HEK293 (cell line): ENCODE measurements around the gene HIGD2B.
"Not testable (repeated sequence)": the region's sequence is repeated elsewhere in the genome, so short reads cannot be mapped to it uniquely, and the experiment has no call there.

Experiments
- CTCF ChIA-PET: fragments of 350-600 bp; formaldehyde crosslinking; extraction: SDS; loops from one replicate; lab custom pipeline; 2021; ENCODE audit warnings: antibody characterized with exemption; lab: Yijun Ruan, JAX
- POLR2A ChIA-PET: fragments of 300-600 bp; formaldehyde crosslinking; extraction: SDS; loops from one replicate; lab custom pipeline; 2020; ENCODE audit warnings: antibody characterized with exemption, inconsistent platforms; lab: Yijun Ruan, JAX
- H3K27ac ChIP-seq: fragments of 200-500 bp; sonication (Bioruptor generic); 2 replicates; pipeline ENCODE4 v1.5.1; 2014; ENCODE audit warnings: low read depth, low read length, control low read depth, inconsistent platforms; ENCODE audit errors: extremely low read depth
- H3K36me3 ChIP-seq, 2 experiments: fragments of 200-500 bp in 1 of 2; sonication (Bioruptor generic) in 1 of 2; 1 replicate in 1 of 2; 2 replicates in 1 of 2; pipeline ENCODE4 v1.5.1; 2014 to 2017; ENCODE audit warnings: inconsistent platforms in 2 of 2, low read length in 2 of 2; ENCODE audit not compliant: control insufficient read depth in 2 of 2, insufficient read depth in 1 of 2
- H3K4me1 ChIP-seq: fragments of 200-500 bp; sonication (Bioruptor generic); 2 replicates; pipeline ENCODE4 v1.5.1; 2014; ENCODE audit warnings: mild to moderate bottlenecking, low read length, inconsistent platforms; ENCODE audit not compliant: control insufficient read depth, insufficient read depth
- H3K4me3 ChIP-seq: 2 replicates; pipeline ENCODE4 v1.5.1; 2011; ENCODE audit warnings: low read depth, mild to moderate bottlenecking, control low read depth, low read length, moderate library complexity
- H3K9me3 ChIP-seq: fragments of 200-500 bp; sonication (Bioruptor generic); 2 replicates; pipeline ENCODE4 v1.5.1; 2014; ENCODE audit warnings: low read depth, low read length, inconsistent platforms; ENCODE audit not compliant: control insufficient read depth, insufficient read depth
- IKZF3 ChIP-seq: fragments of 450-650 bp; IDR thresholded peaks from 2 replicates; pipeline ENCODE4 v1.5.0; 2018; ENCODE audit warnings: missing biosample characterization, mild to moderate bottlenecking, missing genetic modification characterization, moderate library complexity
- SCRT2 ChIP-seq: fragments of 450-650 bp; formaldehyde crosslinking; IDR thresholded peaks from 2 replicates; pipeline ENCODE4 v1.5.1; 2016; ENCODE audit warnings: missing biosample characterization, missing genetic modification characterization
- SETDB1 ChIP-seq: IDR thresholded peaks from one replicate; pipeline ENCODE4 v1.6.1; 2017; ENCODE audit warnings: mild to moderate bottlenecking, low read length, moderate library complexity, mixed read lengths; ENCODE audit not compliant: insufficient read length
- SP7 ChIP-seq: fragments of 450-650 bp; formaldehyde crosslinking; IDR thresholded peaks from 2 replicates; pipeline ENCODE4 v1.5.1; 2016; ENCODE audit warnings: missing biosample characterization, missing genetic modification characterization
- ZBTB48 ChIP-seq: fragments of 450-650 bp; formaldehyde crosslinking; IDR thresholded peaks from 2 replicates; pipeline ENCODE4 v1.5.1; 2016; ENCODE audit warnings: missing biosample characterization, missing genetic modification characterization
- ZBTB8A ChIP-seq: fragments of 450-650 bp; formaldehyde crosslinking; IDR thresholded peaks from 2 replicates; pipeline ENCODE4 v1.5.1; 2016; ENCODE audit warnings: missing biosample characterization, missing genetic modification characterization
- ZIC2 ChIP-seq: fragments of 450-650 bp; formaldehyde crosslinking; IDR thresholded peaks from 2 replicates; pipeline ENCODE4 v1.5.1; 2016; ENCODE audit warnings: missing biosample characterization, missing genetic modification characterization
- ZNF324 ChIP-seq: fragments of 450-650 bp; formaldehyde crosslinking; IDR thresholded peaks from 2 replicates; pipeline ENCODE4 v1.5.1; 2016; ENCODE audit warnings: missing biosample characterization, missing genetic modification characterization
- ZNF335 ChIP-seq: fragments of 450-650 bp; formaldehyde crosslinking; conservative IDR thresholded peaks from 2 replicates; pipeline ENCODE4 v1.5.1; 2016; ENCODE audit warnings: missing biosample characterization, missing genetic modification characterization
- ZNF501 ChIP-seq: fragments of 450-650 bp; formaldehyde crosslinking; IDR thresholded peaks from 2 replicates; pipeline ENCODE4 v1.5.1; 2016; ENCODE audit warnings: missing biosample characterization, missing genetic modification characterization
- ZNF514 ChIP-seq: fragments of 450-650 bp; formaldehyde crosslinking; IDR thresholded peaks from 2 replicates; pipeline ENCODE4 v1.5.1; 2016; ENCODE audit warnings: missing biosample characterization, missing genetic modification characterization
- ZNF600 ChIP-seq: fragments of 450-650 bp; formaldehyde crosslinking; IDR thresholded peaks from 2 replicates; pipeline ENCODE4 v1.5.1; 2016; ENCODE audit warnings: missing biosample characterization, missing genetic modification characterization
- ZNF610 ChIP-seq: fragments of 450-650 bp; formaldehyde crosslinking; IDR thresholded peaks from 2 replicates; pipeline ENCODE4 v1.5.1; 2016; ENCODE audit warnings: missing biosample characterization, missing genetic modification characterization, borderline replicate concordance
- ZNF660 ChIP-seq: fragments of 450-650 bp; IDR thresholded peaks from 2 replicates; pipeline ENCODE4 v1.5.1; 2018; ENCODE audit warnings: missing biosample characterization, mild to moderate bottlenecking, missing genetic modification characterization
- ZNF768 ChIP-seq: fragments of 450-650 bp; formaldehyde crosslinking; IDR thresholded peaks from 2 replicates; pipeline ENCODE4 v1.5.1; 2018; ENCODE audit warnings: missing biosample characterization, mild to moderate bottlenecking, missing genetic modification characterization
- ZXDB ChIP-seq: fragments of 450-650 bp; formaldehyde crosslinking; IDR thresholded peaks from 2 replicates; pipeline ENCODE4 v1.5.1; 2016; ENCODE audit warnings: missing biosample characterization, missing genetic modification characterization
- TF ChIP-seq, protein P1 (sequence below): fragments of 450-650 bp; formaldehyde crosslinking; IDR thresholded peaks from 2 replicates; pipeline ENCODE4 v1.5.1; 2016; ENCODE audit warnings: missing biosample characterization, missing genetic modification characterization
- TF ChIP-seq, protein P2 (sequence below): fragments of 450-650 bp; formaldehyde crosslinking; IDR thresholded peaks from 2 replicates; pipeline ENCODE4 v1.5.1; 2017; ENCODE audit warnings: missing biosample characterization, missing genetic modification characterization
- TF ChIP-seq, protein P3 (sequence below): fragments of 450-650 bp; formaldehyde crosslinking; IDR thresholded peaks from 2 replicates; pipeline ENCODE4 v1.5.1; 2016; ENCODE audit warnings: missing biosample characterization, missing genetic modification characterization
- TF ChIP-seq, protein P4 (sequence below): fragments of 450-650 bp; formaldehyde crosslinking; IDR thresholded peaks from 2 replicates; pipeline ENCODE4 v1.5.1; 2016; ENCODE audit warnings: missing biosample characterization, missing genetic modification characterization
- TF ChIP-seq, protein P5 (sequence below): fragments of 450-650 bp; formaldehyde crosslinking; IDR thresholded peaks from 2 replicates; pipeline ENCODE4 v1.5.1; 2016; ENCODE audit warnings: missing biosample characterization, missing genetic modification characterization

HIGD2B gene

DNA sequence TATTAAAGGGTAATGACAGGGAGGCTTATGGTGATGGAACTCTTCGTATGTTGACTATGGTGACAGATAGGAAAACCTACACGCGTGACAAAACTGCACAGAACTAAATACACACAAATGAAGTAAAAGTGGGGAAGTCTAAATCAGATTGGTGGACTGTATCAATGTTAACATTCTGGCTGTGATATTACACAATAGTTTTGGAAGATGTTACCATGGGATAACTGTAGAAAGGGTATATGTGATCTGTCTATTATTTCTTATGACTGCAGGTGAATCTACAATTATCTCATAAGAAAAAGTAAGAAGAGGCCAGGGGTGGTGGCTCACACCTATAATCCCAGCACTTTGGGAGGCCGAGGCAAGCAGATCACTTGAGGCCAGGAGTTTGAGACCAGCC is 9.1 kb downstream of the HIGD2B start (continued):
- TF ChIP-seq, protein P1, sequence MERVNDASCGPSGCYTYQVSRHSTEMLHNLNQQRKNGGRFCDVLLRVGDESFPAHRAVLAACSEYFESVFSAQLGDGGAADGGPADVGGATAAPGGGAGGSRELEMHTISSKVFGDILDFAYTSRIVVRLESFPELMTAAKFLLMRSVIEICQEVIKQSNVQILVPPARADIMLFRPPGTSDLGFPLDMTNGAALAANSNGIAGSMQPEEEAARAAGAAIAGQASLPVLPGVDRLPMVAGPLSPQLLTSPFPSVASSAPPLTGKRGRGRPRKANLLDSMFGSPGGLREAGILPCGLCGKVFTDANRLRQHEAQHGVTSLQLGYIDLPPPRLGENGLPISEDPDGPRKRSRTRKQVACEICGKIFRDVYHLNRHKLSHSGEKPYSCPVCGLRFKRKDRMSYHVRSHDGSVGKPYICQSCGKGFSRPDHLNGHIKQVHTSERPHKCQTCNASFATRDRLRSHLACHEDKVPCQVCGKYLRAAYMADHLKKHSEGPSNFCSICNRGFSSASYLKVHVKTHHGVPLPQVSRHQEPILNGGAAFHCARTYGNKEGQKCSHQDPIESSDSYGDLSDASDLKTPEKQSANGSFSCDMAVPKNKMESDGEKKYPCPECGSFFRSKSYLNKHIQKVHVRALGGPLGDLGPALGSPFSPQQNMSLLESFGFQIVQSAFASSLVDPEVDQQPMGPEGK (tag by site-specific recombination): no peak

DNA sequence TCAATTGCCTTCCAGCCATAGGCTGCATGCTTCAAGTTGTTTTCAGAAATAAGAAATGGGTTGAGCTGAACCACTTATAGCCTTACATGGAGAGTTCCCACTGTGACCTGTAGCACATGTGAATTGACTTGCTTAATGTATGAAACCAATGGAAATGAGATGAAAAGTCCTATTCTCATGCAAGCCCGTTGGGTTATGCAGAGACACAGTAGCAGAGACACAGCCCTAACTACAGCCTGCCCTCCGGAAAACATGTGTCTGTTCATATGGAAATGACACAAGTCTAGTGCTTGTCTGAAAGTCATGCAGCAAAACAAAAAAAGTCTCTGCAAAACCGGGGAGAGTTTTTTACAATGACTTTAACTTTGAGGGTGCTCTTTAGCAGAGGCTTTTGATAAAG is 14.5 kb downstream of the HIGD2B start:
- no peak overlapping the region for H3K27ac ChIP-seq

DNA sequence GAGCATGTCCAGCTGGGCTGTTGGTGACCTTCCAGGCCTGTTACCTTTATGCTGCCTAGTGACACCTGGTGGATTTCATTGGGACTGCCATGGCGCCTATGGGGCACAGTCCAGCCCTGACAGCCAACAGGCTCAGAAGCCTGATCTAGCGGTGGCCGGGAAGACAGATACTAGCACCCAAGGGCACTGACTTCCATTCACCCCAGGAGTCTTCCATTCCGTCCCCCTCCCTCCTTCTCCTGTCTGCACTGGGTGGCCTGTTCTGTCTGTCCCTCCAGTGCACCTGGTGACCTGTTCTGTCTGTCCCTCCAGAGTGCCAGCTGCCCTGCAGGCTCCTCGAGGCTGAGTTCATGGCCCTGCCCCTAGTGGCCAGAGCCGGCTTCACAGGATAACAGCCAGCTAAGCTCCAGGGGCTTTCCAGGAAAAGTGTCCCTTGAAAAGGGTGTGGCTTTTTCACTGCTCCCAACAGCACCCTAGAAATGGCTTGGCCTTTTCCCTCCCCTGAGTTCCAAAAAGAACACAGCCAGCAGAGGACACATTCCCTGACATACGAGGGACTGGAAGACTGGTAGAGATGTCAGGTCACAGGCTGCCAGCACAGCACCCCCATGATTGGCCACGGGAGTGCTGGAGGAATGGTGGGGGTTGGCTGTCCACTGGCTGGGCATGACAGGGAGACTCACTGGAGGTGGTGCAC is 15.2 kb downstream of the HIGD2B start:
- not testable (repeated sequence) for H3K27ac ChIP-seq, H3K9me3 ChIP-seq, H3K36me3 ChIP-seq, H3K4me1 ChIP-seq
- CTCF ChIA-PET: interaction anchor here (0.5 to 4.8 kb wide), 30 partner anchors 11 to 1489 kb away, joined by 3 to 41 read pairs (median 4); partner anchors contain the start of genes BBS4 and HIGD2B
- POLR2A ChIA-PET: interaction anchor here (0.7 to 1.0 kb wide), 2 partner anchors 10 to 14 kb away, joined by 3 read pairs; no protein-coding TSS in a partner anchor
- peak overlapping the region; percentile 41 for H3K4me3 ChIP-seq
- 0 out of 2 replicates have a peak, but pooled peaks have one; percentile 45 for TF ChIP-seq ZNF501 (tag by site-specific recombination)
- TF ChIP-seq ZXDB (tag by site-specific recombination): peak; percentile 66; the same call in 1 of the 2 replicates
- TF ChIP-seq SCRT2: peak; percentile 81
- TF ChIP-seq IKZF3 (tag by site-specific recombination): peak; percentile 73; the same call in 1 of the 2 replicates
- TF ChIP-seq ZNF335 (tag by site-specific recombination): peak; percentile 55
- TF ChIP-seq ZNF324 (tag by site-specific recombination): peak; percentile 57; the same call in 1 of the 2 replicates
- TF ChIP-seq, protein P1 (tag by site-specific recombination): 0 out of 2 replicates have a peak, but pooled peaks have one; percentile 21
- peak; percentile 87 for TF ChIP-seq ZBTB48 (tag by site-specific recombination)
- peak; percentile 40 for TF ChIP-seq SP7 (tag by site-specific recombination)
- peak; percentile 54 for TF ChIP-seq ZBTB8A (tag by site-specific recombination)
- TF ChIP-seq ZNF600 (tag by site-specific recombination): peak; percentile 88
- TF ChIP-seq ZIC2 (tag by site-specific recombination): 0 out of 2 replicates have a peak, but pooled peaks have one; percentile 21

More for the DNA sequence above, 14.5 kb downstream of the HIGD2B start:
- Histone ChIP-seq H3K36me3 (no peaks in the 10 kb centered on the region), H3K4me1 (no peaks in the 10 kb centered on the region), H3K4me3 (no peak overlapping the region), H3K9me3 (no peaks in the 10 kb centered on the region)
- POLR2A ChIA-PET: interaction anchor here (0.7 to 1.0 kb wide), 3 partner anchors 10 to 296 kb away, joined by 3 read pairs; no protein-coding TSS in a partner anchor
- TF ChIP-seq, protein P2, sequence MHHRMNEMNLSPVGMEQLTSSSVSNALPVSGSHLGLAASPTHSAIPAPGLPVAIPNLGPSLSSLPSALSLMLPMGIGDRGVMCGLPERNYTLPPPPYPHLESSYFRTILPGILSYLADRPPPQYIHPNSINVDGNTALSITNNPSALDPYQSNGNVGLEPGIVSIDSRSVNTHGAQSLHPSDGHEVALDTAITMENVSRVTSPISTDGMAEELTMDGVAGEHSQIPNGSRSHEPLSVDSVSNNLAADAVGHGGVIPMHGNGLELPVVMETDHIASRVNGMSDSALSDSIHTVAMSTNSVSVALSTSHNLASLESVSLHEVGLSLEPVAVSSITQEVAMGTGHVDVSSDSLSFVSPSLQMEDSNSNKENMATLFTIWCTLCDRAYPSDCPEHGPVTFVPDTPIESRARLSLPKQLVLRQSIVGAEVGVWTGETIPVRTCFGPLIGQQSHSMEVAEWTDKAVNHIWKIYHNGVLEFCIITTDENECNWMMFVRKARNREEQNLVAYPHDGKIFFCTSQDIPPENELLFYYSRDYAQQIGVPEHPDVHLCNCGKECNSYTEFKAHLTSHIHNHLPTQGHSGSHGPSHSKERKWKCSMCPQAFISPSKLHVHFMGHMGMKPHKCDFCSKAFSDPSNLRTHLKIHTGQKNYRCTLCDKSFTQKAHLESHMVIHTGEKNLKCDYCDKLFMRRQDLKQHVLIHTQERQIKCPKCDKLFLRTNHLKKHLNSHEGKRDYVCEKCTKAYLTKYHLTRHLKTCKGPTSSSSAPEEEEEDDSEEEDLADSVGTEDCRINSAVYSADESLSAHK (tag by site-specific recombination): no peak
- no peak for TF ChIP-seq ZNF514 (tag by site-specific recombination)
- no peak for TF ChIP-seq SETDB1
- TF ChIP-seq ZNF660: no peak
- no peak for TF ChIP-seq ZNF768 (tag by site-specific recombination)
- TF ChIP-seq, protein P3, sequence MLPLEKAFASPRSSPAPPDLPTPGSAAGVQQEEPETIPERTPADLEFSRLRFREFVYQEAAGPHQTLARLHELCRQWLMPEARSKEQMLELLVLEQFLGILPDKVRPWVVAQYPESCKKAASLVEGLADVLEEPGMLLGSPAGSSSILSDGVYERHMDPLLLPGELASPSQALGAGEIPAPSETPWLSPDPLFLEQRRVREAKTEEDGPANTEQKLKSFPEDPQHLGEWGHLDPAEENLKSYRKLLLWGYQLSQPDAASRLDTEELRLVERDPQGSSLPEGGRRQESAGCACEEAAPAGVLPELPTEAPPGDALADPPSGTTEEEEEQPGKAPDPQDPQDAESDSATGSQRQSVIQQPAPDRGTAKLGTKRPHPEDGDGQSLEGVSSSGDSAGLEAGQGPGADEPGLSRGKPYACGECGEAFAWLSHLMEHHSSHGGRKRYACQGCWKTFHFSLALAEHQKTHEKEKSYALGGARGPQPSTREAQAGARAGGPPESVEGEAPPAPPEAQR (tag by site-specific recombination): no peak
- TF ChIP-seq, protein P4, sequence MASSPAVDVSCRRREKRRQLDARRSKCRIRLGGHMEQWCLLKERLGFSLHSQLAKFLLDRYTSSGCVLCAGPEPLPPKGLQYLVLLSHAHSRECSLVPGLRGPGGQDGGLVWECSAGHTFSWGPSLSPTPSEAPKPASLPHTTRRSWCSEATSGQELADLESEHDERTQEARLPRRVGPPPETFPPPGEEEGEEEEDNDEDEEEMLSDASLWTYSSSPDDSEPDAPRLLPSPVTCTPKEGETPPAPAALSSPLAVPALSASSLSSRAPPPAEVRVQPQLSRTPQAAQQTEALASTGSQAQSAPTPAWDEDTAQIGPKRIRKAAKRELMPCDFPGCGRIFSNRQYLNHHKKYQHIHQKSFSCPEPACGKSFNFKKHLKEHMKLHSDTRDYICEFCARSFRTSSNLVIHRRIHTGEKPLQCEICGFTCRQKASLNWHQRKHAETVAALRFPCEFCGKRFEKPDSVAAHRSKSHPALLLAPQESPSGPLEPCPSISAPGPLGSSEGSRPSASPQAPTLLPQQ (tag by site-specific recombination): no peak
- no peak for TF ChIP-seq ZNF610 (tag by site-specific recombination)
- TF ChIP-seq, protein P5, sequence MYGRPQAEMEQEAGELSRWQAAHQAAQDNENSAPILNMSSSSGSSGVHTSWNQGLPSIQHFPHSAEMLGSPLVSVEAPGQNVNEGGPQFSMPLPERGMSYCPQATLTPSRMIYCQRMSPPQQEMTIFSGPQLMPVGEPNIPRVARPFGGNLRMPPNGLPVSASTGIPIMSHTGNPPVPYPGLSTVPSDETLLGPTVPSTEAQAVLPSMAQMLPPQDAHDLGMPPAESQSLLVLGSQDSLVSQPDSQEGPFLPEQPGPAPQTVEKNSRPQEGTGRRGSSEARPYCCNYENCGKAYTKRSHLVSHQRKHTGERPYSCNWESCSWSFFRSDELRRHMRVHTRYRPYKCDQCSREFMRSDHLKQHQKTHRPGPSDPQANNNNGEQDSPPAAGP: no peak
- no peak for TF ChIP-seq ZNF501 (tag by site-specific recombination)
- CTCF ChIA-PET: interaction anchor here (0.5 to 4.8 kb wide), 23 partner anchors 10 to 841 kb away, joined by 3 to 41 read pairs (median 4); partner anchors contain the start of genes BBS4 and HIGD2B
